ENCODE measurements around the gene RAB11FIP4.

Gene RAB11FIP4

DNA sequence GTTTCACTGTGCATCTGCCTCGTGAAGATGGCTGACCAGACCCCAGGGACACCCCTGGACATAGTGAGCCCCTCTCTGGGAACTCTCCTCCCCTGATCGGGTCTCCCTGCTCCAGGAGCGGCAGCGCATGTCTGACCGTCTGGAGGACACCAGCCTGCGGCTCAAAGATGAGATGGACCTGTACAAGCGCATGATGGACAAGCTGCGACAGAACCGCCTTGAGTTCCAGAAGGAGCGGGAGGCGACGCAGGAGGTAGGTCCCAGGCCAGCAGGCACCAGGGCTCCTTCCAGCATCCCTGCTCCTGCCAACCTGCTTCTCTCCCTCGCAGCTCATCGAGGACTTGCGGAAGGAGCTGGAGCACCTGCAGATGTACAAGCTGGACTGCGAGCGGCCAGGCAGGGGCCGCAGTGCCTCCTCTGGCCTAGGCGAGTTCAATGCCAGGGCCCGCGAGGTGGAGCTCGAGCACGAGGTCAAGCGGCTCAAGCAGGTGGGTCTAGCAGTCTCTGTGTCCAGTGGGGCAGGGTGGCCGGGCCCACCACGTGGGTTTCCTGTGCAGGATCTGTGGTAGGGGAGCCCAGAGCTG, 136.9 kb downstream of the RAB11FIP4 start:
- intact Hi-C loops (cut with DNase I): no loop called here
- DNase-seq: peak in 3 of 10 donors; percentile 45 to 75 (median 75)

DNA sequence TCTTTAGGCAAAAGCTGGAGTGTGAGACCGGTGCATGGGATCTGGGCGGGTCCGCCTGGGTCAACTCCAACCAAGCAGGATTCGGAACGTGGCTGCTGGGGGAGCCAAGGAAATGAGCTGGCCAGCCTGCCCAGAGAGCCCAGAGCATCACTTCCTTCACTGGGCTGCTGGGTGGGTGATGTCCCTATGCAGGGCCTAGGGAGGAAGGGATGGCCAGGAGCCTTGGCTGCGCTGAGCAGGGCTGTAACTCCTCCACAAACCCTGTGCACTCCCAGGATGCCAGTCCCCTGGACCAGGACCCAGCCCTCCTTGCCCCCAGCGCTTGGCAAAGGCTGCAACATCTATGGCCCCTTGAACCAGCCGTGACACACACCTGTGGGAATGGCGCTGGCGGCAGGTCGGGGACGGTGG, 138.4 kb downstream of the RAB11FIP4 start:
- intact Hi-C loops (cut with DNase I): no loop called here
- peak in 3 of 10 donors; percentile 32 to 67 (median 39) for DNase-seq

DNA sequence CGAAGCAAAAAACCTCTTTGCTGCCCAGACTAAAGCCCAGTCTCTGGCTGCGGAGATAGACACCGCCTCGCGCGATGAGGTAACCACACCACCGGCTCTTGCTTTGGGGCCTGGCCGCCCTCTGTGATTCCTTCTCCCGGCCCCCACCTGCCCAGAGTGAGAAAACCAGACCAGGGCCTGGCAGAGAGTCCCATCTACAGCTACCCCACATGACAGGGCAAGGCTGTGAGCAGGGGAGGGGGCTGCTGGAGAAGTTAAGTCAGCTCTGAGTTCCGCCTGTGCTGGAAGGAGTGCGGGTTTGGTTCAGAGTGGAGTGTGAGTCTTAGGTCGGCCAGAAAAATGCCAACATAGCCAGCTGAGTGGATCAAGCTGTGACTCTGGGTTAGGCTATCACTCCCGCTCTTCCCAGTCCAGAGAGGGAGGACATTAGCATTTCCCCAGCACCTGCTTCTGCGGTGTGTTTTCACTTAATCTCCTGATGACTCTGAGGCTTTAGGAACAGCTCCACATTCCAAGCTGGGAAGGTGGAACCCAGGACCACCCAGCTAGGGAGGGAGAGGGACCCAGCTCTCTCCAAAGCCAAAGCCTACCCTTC, 139.0 kb downstream of the RAB11FIP4 start:
- DNase-seq: peak in 3 of 10 donors; percentile 40 to 63 (median 55)

DNA sequence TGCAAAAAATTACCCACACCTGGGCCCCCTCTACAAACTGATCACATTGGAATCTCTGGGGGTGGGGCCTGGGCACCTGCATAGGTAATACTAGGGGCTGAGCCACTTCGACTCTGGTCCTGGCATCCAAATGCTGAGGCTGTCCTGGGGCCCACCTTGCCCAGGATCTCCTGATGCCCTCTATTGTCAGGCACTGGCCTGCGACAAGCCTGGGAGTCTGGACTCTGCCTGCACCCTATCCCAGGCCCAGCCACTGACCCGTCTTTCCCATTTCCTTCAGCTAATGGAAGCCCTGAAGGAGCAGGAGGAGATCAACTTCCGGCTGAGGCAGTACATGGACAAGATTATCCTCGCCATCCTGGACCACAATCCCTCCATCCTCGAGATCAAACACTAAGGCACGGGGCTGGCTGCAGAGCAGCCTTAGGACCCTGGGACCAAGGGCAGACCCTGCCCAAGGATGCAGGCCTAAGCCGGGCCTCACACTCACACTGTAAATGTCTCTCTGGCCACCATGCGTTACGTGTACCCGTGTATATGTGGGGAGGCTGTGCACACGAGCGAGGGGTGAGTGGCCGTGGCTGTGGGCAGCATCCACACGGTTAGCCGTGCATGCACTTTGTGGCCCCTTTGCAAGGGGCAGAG, 140.0 kb downstream of the RAB11FIP4 start:
- peak in 3 of 10 donors; percentile 32 to 59 (median 53) for DNase-seq
- intact Hi-C loops (cut with DNase I): no loop called here

More for the DNA sequence above, 139.0 kb downstream of the RAB11FIP4 start:
- intact Hi-C loops (cut with DNase I): no loop called here

DNA sequence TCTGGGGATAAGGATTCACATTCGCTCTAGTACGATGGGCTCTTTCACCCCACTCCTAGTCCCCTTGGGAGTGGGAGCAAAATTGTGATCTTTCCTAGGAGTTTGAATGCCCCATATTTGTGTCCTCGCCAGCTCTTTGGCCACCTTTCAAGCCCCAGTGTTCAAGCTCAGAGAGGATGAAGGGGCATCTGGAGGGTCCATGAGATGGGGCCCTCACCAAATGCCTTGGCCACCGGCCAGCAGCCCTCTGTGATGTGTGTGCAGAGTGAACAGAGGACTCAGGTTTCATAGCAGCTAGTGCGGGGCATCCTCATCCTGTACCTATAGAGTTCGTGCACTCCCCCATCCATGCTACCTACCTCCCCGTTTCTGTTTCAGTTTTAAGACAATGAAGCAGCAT, 140.6 kb downstream of the RAB11FIP4 start:
- peak in 3 of 10 donors; percentile 30 to 51 (median 42) for DNase-seq
- intact Hi-C loops (cut with DNase I): no loop called here

DNA sequence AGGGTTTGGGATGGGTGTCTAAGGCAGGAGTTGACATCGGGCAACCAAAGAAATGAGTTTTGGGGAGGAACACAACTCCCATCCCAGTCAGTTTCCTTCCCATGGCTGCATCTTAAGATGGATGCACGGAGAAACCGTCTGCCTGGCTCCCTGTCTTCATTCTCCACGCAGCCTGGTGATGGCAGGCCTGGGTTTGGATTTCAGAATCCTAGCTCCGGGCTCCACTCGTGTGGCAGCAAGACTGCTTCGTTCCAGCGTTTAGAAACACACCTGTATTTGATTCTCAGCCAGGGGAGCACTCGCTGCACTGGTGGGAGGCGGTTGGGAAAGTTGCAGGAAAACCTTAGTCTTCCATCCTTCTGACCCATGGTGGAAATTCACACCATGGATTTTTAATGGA, 141.1 kb downstream of the RAB11FIP4 start:
- DNase-seq: peak in 3 of 10 donors; percentile 46 to 63 (median 53)
- intact Hi-C loops (cut with DNase I): no loop called here

DNA sequence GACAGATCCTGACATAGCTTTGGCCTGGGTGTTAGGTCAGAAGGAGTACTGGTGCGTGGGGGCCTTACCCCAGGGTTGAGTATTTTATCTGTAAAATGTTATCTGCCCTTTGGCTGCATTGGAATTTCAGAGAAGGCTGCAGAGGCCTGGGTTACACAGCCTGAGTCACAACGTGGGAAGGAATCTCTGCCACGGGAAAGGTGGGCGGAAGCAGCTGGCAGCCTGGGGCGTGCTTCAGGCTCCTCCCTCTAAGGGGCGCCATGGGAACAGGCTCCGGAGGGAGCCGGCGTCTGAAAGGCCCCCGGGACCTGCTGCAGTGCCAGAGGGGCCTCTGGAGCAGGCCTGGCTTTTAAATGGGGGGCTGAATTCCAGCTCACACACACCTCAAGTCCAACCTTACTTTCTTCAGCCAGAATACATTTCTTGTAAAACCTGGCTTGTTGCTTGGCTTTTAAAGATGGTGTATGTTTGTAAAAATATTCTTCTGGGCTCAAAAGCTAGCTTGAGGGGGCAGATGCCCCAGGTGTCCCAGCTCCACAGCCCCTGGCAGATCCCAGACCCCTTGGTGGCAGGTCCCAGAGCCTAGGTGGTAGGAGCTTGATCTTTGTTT, 142.2 kb downstream of the RAB11FIP4 start:
- DNase-seq: peak in 8 of 10 donors; percentile 52 to 94 (median 73)
- intact Hi-C loops (cut with DNase I): no loop called here

DNA sequence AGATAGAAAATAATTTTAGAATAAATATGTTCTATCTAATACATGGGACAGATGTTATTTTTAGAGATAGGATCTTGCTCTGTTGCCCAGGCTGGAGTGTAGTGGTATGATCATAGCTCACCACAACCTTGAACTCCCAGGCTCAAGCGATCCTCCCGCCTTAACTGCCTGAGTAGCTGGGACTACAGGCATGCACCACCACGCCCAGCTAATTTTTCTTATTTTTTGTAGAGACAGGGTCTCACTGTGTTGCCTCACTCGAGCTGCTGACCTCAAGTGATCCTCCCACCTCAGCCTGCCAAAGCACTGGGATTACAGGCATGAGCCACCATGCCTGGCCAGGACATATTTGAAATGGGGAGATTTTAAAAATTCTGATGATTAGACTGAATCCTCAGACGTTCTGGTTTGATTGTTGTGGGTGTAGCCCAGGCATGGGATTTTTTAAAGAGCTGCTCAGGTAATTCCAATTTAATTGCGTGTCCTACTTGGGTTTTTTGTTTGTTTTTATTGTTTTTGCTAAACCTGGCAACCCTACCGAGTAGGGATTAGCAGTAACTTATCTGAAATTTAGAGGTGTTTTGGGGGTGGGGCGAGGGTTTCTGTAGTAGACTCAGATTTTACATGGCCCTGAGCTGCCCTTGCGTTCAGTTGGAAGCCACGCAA, 142.9 kb downstream of the RAB11FIP4 start:
- intact Hi-C loops (cut with DNase I): no loop called here
- peak in 2 of 10 donors; percentile 17 to 31 for DNase-seq

DNA sequence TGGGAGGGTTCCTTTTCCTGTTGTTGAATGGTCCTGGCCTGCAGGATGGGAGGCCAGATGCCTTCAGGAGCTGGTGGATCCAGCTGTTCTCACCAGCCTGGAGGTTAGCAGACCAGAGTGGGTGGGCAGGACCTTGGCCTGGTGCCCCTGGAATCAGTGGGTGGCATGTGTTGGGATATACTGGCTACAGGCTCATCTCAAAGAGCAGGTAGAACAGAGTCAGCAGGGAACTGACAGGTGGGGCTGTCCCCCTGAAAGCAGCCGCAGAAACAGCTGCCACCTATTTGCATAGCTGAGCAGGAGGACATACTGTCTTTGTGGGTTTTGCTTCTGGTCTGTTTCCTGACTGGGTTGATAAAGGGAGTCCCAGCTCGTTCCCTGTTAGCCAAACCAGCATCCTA, 144.1 kb downstream of the RAB11FIP4 start:
- intact Hi-C loops (cut with DNase I): no loop called here
- DNase-seq: peak in 3 of 10 donors; percentile 29 to 68 (median 63)

DNA sequence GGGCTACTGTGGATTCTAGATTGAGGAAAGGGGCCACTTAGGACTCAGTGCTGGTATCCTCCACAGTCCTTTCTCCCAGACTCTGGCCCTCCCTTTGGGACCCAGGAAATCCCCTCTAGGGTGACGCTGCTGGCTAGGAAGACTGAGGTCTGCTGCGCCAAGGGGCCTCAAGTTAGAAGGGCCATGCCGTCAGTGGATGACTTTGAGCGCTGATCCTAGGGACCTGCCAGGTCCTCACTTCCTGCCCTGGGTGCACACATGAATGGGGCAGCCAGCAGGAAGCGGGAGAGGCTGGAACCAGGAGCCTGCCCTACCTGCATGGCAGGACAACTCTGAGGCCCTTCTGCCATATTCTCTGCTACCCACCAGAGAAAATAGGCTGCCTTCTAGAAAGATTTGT, 145.0 kb downstream of the RAB11FIP4 start:
- peak in 2 of 10 donors; percentile 51 to 63 for DNase-seq
- intact Hi-C loops (cut with DNase I): no loop called here

DNA sequence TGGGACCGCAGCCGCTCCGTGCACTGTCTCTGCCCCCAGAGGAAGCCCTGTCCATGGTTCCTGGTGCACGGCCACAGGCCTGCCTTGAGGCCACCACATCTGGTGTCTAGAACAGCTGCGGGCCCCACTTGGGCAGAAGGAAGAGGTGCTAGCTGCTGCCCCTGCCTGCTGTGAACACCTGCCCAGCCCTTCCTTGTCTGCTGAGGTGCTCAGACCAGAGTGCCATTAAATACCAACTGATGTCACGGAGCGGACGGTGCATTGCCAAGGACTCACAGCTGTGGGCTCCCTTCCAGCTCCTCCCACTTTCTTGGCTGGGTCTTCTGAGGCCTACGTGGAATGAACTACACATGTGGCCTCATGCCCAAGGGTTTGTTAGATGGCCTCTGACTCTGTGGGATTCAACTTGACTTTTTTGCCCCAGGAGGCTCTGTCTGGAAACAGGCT, 146.1 kb downstream of the RAB11FIP4 start:
- peak in 3 of 10 donors; percentile 58 to 83 (median 66) for DNase-seq
- intact Hi-C loops (cut with DNase I): no loop called here

DNA sequence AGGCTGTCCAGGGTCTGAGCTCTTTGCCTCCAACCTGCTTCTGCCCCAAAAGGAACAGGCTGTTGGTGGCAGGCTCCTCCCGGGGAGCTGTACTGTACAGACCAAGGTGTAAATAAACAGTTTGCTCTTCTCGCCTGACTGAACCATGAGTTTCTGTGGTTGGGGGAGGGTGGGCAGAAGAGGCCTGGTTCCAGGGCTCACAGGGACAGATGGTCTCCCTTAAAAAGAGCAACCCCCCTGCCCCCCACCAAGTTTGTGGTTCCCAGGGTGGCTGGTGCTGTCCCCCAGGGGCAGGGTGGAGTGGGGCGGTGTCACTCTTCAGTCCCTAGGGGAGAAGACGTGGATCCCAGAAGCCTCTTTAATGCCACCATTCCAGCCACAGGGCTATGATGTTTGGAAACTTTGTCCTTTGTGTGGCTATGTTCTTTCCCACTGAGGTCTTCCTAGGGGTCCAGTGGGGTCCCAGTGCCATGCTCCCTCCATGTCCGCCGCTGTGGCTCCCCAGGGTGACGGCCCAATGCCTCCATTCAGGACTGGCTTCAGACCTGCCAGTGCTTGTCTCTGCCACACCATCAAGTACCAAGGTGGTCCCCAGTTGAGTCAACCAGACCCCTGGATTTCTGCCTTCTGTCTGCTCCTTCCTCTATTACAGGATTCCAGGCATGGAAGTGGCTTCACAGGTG, 146.7 kb downstream of the RAB11FIP4 start:
- intact Hi-C loops (cut with DNase I): no loop called here
- peak in 3 of 10 donors; percentile 31 to 75 (median 41) for DNase-seq

DNA sequence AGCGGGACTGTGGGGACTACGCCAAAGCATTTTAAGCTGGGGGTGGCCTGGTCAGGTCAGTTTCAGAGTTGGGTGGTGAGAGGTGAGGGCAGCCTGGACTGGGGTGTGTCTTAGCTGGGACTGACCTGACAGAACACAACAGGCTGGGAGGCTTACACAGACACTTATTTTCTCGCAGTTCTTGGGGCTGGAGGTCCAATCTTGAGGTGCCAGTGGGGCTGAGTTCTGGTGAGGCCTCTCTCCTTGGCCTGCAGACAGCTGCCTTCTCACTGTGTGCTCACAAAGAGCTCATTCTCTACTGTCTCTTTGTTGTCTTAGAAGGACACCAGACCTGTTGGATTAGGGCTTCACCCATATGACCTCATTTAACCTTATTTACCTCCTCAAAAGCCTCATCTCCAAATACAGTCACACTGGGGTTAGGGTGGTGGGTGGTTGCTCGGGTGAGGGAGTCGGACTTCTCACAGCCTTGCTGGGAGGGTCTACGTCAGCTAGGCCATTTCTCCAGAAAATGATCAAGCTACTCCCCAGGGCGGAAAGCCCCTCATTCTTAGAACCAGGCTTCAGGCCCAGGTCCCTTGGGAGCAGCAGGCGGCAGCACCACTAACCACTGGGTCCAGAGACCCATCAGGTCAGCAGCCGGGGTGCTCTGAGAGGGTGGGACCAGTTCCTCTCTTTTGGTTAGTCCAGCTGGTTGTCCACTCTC, 149.3 kb downstream of the RAB11FIP4 start:
- DNase-seq: peak in 3 of 10 donors; percentile 22 to 35 (median 28)
- intact Hi-C loops (cut with DNase I): no loop called here

DNA sequence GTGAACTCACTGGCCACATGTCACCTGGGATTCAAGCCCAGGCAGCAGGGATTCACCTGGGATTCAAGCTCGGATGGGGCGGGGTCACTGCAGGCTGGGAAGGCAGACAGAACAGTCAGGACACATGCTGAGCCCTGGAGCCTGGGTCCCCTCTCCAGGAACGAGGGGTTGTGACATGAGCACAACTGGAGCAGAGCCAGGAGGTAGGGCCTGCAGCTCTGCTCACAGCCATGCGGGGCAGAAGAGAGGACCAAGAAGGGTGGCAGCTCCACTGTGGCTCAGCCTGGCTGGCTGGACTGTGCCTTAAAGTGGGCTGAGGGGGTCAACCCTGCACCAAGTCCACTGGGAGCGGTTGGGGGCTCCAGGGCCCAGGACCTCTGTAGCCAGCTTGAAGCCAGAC, 150.1 kb downstream of the RAB11FIP4 start:
- peak in 3 of 10 donors; percentile 32 to 78 (median 70) for DNase-seq
- intact Hi-C loops (cut with DNase I): no loop called here

DNA sequence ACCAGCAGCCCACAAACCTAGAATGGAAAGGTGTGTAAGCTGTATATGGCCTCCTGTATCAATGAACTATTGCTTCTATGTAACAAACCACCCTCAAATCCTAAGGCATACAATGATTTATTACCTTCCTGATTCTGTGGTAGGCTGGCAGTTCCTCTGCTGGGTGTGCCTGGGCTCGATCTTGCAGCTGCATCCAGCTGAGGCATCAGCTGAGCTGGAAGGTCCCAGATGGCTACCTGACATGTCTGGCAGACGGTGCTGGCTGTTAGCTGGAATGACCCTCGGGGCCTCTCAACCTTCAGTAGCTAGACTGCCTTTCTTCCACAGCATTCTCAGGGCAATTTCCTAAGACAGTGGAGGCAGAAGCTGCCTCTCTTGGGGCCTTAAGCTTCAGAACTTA, 152.7 kb downstream of the RAB11FIP4 start:
- peak in 2 of 10 donors; percentile 4 to 20 for DNase-seq
- intact Hi-C loops (cut with DNase I): no loop called here

DNA sequence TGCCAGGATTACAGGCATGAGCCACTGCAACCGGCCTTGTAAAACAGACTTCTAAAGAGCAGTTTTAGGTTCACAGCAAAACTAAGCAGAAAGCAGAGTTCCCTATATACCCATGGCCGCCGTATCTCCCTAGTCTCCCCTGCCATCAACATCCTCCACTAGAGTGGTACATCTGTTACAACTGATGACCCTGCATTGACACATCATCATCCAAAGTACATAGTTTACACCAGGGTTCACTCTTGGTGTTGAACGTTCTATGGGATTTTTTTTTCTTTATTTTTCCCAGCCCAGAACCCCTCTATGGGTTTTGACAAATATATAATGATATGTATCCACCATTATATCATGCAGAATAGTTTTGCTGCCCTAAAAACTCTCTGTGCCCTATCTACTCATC, 155.2 kb downstream of the RAB11FIP4 start:
- intact Hi-C loops (cut with DNase I): no loop called here

DNA sequence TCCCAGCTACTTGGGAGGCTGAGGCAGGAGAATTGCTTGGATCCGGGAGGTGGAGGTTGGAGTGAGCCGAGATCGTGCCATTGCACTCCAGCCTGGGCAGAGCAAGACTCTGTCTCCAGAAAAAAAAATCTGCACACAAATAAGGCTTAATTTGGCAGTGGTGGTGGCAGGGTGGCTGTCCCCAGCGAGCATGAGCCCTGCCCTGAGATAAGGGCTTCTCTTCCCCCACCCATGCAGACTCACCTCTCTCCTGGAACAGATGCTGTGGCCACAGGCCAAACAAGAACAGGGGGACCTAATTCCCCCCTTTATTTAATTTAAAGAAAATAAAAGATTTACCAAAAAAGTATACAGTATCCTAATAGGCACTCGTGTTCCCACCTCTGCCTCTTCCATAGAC, 157.2 kb downstream of the RAB11FIP4 start:
- DNase-seq: peak in 1 of 10 donors; percentile 63
- intact Hi-C loops (cut with DNase I): no loop called here

More for the DNA sequence above, 155.2 kb downstream of the RAB11FIP4 start:
- DNase-seq: no peak

DNA sequence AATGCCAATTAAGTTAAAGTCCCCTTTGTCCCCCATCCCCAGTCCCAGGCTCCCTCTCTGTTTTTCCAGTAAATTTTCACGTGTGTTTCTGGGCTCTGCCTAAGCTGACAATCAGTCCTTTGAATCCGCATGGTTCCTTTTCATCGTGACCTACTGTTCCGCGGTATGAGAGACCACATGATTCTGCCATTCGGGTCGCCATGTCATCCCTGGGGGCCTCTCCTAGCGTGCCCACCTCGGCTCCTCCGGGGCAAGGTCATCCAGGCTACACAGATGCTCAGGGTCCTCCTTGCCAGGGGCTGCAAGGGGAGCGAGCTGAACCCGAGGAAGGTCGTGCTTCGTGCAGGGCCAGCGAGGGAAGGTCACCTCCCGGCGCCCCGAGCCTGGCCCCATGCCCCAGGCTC, 157.6 kb downstream of the RAB11FIP4 start:
- peak in 1 of 10 donors; percentile 73 for DNase-seq
- intact Hi-C loops (cut with DNase I): no loop called here
